HL-60 (cell line): ENCODE data around the gene PPP3CA.

Source experiments
- POLR2AphosphoS5 ChIP-seq: IDR thresholded peaks from 2 replicates; pipeline ENCODE4 v1.6.1; 2012; ENCODE audit warnings: low read depth
- TF ChIP-seq, protein P1 (sequence below): IDR thresholded peaks from one replicate; pipeline ENCODE4 v1.5.1; 2011; ENCODE audit warnings: low read length, control low read depth, inconsistent platforms; ENCODE audit not compliant: insufficient read depth
- TF ChIP-seq, protein P2 (sequence below): IDR thresholded peaks from 2 replicates; pipeline ENCODE4 v1.6.1; 2012; ENCODE audit warnings: low read depth; ENCODE audit not compliant: insufficient replicate concordance

DNA sequence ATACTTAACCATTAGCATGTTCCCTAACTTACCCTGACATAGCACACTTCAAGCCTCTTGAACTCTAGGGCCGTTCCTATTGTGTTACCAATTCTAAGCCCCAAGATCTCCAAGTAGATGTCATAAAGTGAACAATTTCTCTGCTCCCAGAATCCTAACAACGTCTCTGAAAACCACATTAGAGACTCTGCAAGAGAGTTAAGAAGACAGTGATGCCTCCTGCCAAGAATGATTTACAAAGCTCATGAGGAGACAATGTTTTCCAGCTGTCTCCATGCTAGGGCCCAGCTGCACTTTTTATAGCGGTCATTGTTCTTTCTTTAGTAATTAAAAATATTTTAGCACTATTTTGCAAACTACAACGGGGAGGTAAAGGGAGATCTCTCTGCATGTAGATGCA lies 358.4 kb downstream of the PPP3CA start:
- TF ChIP-seq, protein P1, sequence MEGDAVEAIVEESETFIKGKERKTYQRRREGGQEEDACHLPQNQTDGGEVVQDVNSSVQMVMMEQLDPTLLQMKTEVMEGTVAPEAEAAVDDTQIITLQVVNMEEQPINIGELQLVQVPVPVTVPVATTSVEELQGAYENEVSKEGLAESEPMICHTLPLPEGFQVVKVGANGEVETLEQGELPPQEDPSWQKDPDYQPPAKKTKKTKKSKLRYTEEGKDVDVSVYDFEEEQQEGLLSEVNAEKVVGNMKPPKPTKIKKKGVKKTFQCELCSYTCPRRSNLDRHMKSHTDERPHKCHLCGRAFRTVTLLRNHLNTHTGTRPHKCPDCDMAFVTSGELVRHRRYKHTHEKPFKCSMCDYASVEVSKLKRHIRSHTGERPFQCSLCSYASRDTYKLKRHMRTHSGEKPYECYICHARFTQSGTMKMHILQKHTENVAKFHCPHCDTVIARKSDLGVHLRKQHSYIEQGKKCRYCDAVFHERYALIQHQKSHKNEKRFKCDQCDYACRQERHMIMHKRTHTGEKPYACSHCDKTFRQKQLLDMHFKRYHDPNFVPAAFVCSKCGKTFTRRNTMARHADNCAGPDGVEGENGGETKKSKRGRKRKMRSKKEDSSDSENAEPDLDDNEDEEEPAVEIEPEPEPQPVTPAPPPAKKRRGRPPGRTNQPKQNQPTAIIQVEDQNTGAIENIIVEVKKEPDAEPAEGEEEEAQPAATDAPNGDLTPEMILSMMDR: no peak
- TF ChIP-seq, protein P2, sequence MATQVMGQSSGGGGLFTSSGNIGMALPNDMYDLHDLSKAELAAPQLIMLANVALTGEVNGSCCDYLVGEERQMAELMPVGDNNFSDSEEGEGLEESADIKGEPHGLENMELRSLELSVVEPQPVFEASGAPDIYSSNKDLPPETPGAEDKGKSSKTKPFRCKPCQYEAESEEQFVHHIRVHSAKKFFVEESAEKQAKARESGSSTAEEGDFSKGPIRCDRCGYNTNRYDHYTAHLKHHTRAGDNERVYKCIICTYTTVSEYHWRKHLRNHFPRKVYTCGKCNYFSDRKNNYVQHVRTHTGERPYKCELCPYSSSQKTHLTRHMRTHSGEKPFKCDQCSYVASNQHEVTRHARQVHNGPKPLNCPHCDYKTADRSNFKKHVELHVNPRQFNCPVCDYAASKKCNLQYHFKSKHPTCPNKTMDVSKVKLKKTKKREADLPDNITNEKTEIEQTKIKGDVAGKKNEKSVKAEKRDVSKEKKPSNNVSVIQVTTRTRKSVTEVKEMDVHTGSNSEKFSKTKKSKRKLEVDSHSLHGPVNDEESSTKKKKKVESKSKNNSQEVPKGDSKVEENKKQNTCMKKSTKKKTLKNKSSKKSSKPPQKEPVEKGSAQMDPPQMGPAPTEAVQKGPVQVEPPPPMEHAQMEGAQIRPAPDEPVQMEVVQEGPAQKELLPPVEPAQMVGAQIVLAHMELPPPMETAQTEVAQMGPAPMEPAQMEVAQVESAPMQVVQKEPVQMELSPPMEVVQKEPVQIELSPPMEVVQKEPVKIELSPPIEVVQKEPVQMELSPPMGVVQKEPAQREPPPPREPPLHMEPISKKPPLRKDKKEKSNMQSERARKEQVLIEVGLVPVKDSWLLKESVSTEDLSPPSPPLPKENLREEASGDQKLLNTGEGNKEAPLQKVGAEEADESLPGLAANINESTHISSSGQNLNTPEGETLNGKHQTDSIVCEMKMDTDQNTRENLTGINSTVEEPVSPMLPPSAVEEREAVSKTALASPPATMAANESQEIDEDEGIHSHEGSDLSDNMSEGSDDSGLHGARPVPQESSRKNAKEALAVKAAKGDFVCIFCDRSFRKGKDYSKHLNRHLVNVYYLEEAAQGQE: no peak
- no peak for TF ChIP-seq POLR2AphosphoS5
